Esophagus muscularis mucosa (tissue), 3 donors: ENCODE results near the gene TTLL3.

Experiments
- CTCF ChIP-seq, 3 experiments: fragments of 200-600 bp in 2 of 3; fragments of 450-650 bp in 1 of 3; sonication (generic) in 2 of 3; IDR thresholded peaks; one replicate each; pipeline ENCODE4 v1.5.1; 2017 to 2019; ENCODE audit warnings: antibody characterized with exemption in 3 of 3, mild to moderate bottlenecking in 2 of 3, moderate library complexity in 1 of 3
- POLR2A ChIP-seq: fragments of 450-650 bp; IDR thresholded peaks from one replicate; pipeline ENCODE4 v1.6.1; 2017; ENCODE audit warnings: antibody characterized with exemption, moderate library complexity, mild to moderate bottlenecking, low read depth

DNA sequence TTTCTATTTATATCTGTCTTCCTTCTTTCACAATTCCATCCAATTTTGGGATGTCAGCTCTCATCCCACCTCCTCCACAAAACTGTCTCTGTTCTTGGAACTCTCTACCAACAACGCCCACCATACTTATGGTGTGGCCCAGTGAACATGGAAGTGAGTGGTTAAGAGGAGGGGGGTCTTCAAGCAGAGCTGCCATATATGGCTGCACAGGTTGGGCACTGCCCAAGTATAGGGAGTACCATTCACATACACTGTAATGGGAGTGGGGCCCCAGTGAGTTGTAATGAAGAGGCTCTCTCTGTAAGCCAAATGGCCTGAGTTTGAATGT is 32.4 kb upstream of the TTLL3 start:
- TF ChIP-seq POLR2A (no peak), CTCF (IDR thresholded peaks at IDR 0.05) (no peak)
